GM19239 (cell line): ENCODE measurements around the gene G3BP2.

Source experiments
- DNase-seq: peaks from one replicate; pipeline ENCODE4 v3.0.0; 2011; ENCODE audit warnings: low spot score; ENCODE audit not compliant: insufficient read length
- FAIRE-seq: peaks from 2 replicates; lab custom pipeline; 2011; peaks lifted over from hg19 to GRCh38; lab: Jason Lieb, UNC

The G3BP2 gene

DNA sequence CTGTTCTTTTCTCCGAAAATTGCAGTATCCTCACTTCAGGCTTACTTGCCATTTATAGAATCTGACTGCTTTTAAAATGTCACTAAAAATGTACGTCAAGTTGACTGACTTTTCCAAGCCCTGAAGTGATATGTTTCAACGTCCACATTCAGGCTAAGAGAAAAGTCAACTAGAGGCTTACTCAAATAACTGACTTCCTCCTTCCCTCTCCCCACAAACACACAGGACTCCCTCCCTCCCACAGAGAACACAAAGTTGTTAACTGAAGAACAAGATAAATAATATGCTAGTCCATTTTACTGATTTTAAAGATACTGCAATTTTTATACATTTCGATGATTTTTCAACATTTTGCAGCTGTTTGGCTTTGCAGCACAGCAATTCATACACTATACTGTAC lies 29.1 kb downstream of the G3BP2 start:
- no peak for DNase-seq

DNA sequence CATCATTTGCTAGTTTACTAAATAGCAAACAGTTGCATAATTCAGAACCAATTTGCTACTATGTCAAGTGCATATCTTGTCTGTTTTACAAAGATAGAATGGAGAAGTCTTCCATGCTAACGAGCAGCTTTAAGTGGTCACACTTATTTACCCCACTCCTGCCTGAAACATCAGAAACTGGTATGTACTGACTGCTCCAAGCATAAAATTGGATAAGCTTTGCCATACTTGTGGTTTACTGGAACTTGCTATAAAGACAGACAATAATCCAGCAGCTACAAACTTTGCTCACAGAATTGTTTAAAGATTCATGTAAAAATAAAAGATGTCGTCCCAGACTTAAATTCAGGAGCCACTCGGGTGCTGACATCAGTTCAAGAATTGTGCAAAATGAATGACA lies 29.6 kb downstream of the G3BP2 start:
- FAIRE-seq (peak; percentile 63), DNase-seq (no peak)

More for the DNA sequence above, 29.1 kb downstream of the G3BP2 start:
- FAIRE-seq = no peak

DNA sequence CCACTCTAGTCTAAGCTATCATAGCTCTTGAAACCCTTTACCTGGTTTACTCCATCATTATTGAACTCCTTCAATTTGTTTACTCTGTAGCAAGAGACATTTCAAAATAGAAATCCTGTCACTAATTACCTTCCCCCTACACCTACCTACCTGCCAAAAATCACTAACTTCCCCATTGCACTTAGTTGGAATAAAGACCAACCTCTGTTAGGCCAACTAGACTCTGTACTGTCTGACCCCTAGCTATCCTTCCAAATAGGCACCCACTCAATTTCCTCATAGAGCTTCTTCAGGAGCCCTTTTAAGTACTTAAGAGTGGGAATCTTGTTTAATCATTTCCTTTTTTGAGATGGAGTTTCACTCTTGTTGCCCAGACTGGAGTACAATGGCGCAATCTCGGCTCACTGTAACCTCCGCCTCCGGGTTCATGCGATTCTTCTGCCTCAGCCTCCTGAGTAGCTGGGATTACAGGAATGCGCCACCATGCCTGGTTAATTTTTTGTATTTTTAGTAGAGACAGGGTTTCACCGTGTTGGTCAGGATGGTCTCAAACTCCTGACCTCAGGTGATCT lies 34.0 kb downstream of the G3BP2 start:
- no peak for DNase-seq
- FAIRE-seq = no peak

DNA sequence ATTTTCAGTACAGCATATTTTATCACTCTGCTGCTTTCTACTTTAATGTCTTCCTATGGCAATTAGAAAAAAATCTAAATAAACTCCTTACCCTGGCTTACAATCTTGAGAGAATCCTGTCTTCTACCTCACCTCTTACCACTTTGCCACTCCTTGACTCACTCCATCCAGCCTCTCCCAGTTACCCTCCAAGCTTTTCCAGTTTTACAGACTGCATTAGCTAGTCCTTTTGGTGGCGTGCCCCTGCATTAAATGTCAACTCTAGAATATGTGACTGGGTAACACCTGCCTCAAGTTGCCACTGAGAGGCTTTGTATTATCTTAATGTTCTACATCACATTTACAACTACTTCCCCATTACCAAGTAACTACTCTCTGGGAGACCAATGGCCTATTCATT lies 35.4 kb downstream of the G3BP2 start:
- no peak for FAIRE-seq
- no peak for DNase-seq

DNA sequence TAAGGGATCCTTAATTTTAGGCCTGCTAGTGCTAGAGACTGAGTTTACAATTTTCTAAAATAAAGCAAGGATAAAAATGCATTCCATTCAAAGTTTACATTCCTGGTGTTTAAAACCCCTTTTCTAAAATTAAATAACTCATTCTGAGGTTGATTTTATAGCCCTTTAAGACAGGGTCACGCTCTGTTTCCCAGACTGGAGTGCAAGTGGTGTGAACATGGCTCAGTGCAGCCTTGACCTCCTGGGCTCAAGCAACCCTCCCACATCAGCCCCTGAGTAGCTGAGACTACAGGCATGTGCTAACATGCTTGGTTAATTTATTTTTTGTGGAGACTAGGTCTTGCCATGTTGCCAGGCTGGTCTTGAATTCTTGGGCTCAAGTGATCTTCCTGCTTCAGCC lies 36.0 kb downstream of the G3BP2 start:
- FAIRE-seq (no peak), DNase-seq (no peak)

DNA sequence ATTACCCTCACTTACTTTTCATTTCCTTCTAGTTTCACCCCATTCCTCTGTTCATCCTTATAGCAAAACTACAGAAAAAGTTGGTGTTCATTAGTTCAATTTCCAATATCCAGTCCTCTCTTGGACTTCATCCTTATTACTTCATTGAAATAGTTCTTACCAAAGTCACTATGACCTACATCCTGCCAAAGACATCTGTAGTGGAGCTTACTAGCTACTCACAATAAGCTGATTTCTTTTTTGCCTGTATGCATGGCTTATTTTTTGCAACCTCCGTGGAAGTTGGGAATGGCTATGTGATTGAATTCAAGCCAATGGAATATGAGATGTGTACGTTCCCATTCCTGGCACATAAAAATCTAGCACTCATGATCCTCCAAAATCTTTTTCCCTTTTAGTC lies 38.3 kb downstream of the G3BP2 start:
- DNase-seq = no peak
- no peak for FAIRE-seq

DNA sequence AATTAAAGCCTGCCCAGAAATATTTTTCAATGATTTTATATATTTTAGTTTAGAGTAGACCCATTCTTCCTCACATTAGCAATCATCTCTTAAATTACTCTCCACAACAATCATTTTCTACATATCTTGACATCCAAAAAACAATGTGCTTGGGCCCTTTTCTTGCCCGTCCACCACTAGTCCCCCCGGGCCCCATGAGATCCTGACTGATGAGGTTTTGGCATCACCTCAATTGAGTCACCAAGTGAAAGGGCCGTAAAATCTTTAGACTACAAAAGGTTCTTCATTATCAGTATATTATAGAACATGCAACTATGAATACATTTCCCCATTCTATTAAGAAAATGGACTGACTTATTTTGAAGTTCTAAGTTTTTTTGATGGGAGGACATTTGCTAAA lies 38.9 kb downstream of the G3BP2 start:
- DNase-seq (no peak), FAIRE-seq (no peak)

DNA sequence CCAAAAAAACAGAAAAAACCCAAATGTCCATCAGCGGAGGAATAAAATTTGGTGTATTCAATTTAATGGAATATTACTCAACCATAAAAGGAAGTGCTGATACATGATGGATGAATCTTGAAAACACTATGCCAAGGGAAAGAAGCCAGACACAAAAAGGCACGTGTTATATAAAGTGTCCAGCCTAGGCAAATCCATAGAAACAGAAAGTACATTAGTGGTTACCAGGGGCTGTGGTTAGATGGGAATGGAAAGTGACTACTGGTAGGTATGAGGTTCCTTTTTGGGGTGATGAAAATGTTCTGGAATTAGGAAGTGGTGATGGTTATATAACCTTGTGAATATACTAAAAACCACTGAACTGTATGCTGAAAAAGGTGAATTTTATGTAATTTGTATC lies 39.4 kb downstream of the G3BP2 start:
- DNase-seq (no peak), FAIRE-seq (no peak)

DNA sequence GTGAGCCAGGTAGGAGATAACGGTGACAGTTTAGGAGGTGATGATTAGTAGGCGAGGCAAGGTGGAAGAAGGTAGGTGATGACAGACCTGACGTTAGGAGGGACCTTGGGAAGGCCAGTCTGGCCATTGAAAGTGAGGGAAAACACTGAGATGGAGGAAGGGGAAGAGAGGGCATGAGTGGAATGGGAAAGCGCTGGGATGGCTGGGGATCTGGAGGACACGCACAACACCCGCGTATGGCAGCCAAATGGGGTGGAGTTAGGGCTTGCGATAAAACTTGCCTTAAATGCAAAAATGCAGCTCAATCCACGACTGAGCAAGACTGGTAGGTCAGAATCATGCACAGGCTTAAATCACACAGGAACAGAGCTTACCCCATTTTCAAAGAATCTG lies 42.3 kb downstream of the G3BP2 start:
- peak; percentile 44 for FAIRE-seq
- DNase-seq = no peak

DNA sequence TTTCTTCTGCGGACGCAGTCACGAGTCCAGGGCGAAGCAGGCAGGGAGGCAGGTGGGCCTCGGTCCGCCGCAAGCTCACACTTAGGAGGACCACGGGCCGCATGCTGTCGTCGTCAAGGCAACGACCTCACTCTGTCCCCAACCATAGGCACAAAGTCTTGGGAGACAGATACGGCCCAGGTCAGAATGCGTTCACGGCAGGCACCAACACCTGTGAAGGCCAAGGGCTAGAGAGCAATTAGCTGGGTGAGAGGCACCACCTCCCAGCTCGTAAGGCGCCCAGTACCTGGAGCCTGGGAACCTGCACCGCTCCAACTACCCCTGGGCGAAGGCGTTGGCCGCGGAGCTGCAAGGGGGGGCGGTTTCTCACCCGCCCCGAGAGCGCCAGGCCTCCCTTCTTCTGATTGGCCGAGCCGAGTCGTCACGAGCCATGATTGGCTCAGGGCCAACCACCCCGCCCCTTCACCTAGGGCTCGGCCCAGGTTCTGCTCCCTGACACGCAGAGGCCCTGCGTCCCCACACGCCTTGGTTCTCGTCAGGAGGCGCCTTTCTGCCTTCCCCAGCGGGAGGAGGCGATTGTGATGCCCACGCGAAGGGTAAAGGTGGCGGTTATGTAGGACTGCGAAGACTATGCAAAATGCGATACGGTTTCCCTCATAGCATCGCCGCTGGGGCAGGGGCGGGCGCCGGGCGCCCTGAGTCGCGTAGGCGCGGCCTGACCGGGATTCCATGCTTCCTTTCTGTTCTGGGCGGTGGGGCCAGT lies 42.9 kb downstream of the G3BP2 start, which contains the start of gene CDKL2:
CDKL2 (minus strand) TSS at position 355 of the 763 bp plus-strand sequence. CDS start 4,540 bp downstream, outside the sequence.
- FAIRE-seq = peak; percentile 97
- peak; percentile 76 for DNase-seq

DNA sequence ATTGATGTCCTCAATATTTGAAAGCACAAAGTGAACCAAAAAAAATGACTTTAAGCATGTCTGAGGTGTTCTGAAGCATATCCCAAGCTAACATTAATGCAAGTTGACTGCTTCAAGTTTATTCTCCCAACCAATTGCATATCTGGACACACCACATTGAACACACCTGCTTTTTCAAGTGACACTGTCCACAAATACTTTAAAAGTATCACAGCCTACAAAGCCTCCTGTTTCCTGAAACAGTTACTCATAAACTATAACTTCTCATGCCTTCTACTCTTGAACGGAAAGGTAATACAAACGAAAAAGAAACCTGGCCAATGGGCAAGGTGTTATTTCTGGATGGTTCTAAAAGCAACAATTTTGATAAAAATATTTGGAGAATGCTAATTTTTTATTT lies 44.0 kb downstream of the G3BP2 start:
- DNase-seq (no peak), FAIRE-seq (peak; percentile 18)

DNA sequence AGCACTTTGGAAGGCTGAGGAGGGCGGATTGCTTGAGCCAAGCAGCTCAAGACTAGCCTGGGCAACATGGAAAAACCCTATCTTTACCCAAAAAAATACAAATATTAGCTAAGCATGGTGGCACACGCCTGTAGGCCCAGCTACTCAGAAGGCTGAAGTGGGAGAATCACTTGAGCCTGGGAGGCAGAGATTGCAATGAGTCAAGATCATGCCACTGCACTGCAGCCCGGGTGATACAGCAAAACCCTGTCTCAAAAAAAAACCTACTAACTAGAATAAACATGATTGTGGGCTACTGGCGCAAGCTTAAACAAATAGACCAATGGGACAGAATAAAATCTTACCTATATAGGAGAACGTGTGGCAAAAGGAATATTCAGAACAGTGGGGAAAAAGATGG lies 50.2 kb downstream of the G3BP2 start:
- no peak for FAIRE-seq
- DNase-seq = no peak

DNA sequence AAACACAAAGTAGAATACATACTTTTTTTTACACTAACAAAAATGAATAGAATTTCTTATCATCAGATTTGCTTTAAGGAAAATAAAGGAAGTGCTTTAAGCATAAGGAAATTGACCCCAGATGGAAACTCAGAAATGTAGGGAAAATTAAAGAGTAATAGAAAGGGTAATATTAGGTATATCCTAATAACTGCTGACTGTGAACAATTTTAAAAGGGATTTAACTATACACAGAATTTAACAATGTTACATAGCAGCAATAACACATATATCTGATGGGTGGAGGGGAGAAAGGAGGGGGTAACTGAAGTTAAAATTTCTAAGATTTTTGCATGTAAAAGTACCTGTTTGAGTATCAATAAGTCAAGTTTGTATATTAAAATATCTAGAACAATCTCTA lies 51.5 kb downstream of the G3BP2 start:
- DNase-seq (no peak), FAIRE-seq (no peak)

DNA sequence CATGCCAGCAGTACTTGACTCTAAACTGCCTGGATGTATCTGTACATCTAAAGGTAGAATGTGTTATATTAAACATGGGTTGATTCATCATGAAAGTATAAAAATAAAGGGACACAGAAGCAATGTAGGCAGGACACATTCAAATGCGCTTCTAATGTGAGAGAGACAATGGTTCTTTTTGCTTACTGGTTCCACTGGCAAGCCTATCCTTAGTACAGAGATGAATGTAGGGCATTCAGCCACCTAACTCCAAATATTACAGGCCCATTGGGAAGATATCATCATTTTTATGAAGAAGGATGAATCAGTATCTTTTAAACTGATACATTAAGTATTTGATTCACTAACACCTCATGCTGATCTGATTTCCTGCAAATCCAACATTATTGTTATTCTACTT lies 60.9 kb downstream of the G3BP2 start:
- FAIRE-seq = no peak
- no peak for DNase-seq

DNA sequence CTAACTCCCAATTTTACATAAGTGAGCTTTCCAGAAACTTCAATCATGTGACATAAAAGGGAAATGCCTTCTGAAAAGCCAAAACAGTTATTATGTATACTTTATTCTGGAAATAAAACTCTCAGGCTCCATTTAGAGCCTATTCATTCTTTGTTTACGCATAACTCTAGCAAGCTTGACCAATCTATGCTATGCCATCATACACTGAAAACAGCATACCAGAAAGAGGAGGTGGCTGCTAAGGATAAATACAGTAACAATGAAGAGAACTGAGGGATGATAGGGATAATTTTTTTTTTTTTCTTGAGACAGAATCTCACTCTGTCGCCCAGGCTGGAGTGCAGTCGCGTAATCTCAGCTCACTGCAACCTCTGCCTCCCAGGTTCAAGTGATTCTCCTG lies 67.3 kb downstream of the G3BP2 start:
- FAIRE-seq = no peak

DNA sequence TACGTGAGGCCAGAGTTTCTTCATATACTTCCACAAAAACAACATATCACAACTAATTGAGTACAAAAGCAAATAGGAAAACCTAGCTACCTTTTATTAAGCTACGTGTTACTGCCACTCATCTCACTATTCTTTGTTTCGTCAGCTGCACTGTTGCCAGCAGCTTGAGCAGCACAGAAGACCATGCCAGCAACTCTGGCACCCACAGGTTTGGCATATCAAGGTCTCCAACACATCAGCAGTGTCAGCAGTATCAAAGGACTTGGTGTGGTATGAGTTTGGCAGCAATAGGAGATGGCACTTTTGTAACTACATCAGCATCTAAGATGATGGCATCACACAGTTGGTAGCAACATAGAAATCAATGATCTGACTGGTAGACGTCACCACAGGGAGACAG lies 73.6 kb downstream of the G3BP2 start:
- no peak for FAIRE-seq

More for the DNA sequence above, 67.3 kb downstream of the G3BP2 start:
- DNase-seq = no peak

DNA sequence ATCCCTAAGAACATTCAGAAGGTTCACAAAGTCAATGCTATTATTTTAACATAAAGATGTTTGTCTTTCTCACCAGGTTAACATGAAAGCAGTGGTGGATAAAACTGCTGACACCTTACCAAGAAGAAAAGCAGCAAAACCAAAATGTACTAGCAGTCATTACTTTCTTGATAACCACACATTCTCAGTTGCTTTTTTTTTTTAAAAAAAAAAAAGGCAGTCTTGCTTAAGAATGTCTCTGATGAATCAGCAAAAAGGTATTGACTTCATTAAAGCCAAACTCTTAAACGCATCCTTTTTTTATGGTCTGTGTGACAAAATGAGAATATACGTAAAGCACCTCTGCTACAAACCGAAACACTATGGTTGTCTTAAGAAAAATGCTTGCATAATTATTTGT lies 74.8 kb downstream of the G3BP2 start:
- FAIRE-seq (no peak), DNase-seq (no peak)

More for the DNA sequence above, 73.6 kb downstream of the G3BP2 start:
- DNase-seq = no peak

DNA sequence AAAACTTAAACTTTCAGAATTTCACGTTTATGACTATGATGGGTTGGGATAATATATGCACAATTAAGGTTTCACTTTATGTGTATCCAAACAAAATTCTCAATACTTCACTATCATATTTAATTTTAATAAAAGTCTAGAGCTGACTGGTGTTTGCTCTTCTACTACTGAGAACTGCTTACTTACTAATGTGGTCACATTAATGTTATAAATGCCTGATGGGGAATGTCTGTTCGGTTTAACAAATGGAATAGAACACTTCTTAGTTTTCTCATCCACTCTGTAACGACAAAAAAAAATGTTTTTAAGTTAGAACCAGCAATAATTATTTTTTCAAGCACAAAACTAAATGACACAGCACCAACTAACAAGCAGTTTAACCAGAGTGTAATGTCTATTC lies 77.2 kb downstream of the G3BP2 start:
- no peak for DNase-seq
- FAIRE-seq = no peak

DNA sequence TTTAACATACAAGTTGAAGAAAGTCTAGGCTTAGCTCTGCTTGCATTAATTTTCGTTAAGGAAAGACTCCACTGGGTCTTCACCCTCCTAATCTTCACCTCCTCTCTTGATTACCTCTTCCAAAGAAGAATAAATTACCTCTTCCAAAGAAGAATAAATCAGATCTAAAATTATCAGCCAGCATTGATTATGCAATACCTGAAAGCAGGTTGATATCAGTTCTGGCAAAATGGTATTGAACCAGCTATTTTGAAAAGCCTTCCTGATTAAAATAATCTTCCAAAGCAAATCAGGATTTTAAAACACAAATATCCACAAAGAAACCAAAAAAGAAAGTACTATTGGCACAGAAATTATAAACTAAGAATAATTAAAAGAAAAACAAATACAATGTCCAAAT lies 79.8 kb downstream of the G3BP2 start:
- no peak for DNase-seq
- no peak for FAIRE-seq
